ENCODE data around the gene SP7.

Gene SP7

GRCh38 chr12:53330671-53331070 lies 5.5 kb downstream of the SP7 start:
- TF ChIP-seq CTCF (conservative IDR thresholded peaks at IDR 0.05; ENCODE audit: control insufficient read depth, insufficient read depth, low read depth, low read length): no peak
- H3K4me3 ChIP-seq (ENCODE audit: control insufficient read depth, low read depth, low read length): no peak overlapping the region
- no peak for DNase-seq (ENCODE audit: low read depth)

- no peak for TF ChIP-seq CTCF (conservative IDR thresholded peaks at IDR 0.05; ENCODE audit: control insufficient read depth, insufficient read depth, low read depth, low read length)
- no peak overlapping the region for H3K4me3 ChIP-seq (ENCODE audit: control insufficient read depth, low read depth, low read length)
- DNase-seq (ENCODE audit: low read depth): no peak
These were observed 8.1 kb downstream of the SP7 start for GRCh38 chr12:53328043-53328435.

GRCh38 chr12:53327435-53328042 lies 8.6 kb downstream of the SP7 start:
- peak; percentile 30 for TF ChIP-seq CTCF (conservative IDR thresholded peaks at IDR 0.05; ENCODE audit: control insufficient read depth, insufficient read depth, low read depth, low read length)
- DNase-seq (ENCODE audit: low read depth): peak; percentile 34
- H3K4me3 ChIP-seq (ENCODE audit: control insufficient read depth, low read depth, low read length): no peak overlapping the region

GRCh38 chr12:53326460-53327185 lies 9.5 kb downstream of the SP7 start:
- no peak overlapping the region for H3K4me3 ChIP-seq (ENCODE audit: control insufficient read depth, low read depth, low read length)
- no peak for TF ChIP-seq CTCF (conservative IDR thresholded peaks at IDR 0.05; ENCODE audit: control insufficient read depth, insufficient read depth, low read depth, low read length)
- DNase-seq (ENCODE audit: low read depth): no peak

GRCh38 chr12:53325511-53326061 lies 10.6 kb downstream of the SP7 start:
- TF ChIP-seq CTCF (conservative IDR thresholded peaks at IDR 0.05; ENCODE audit: control insufficient read depth, insufficient read depth, low read depth, low read length): no peak
- DNase-seq (ENCODE audit: low read depth): peak; percentile 6
- H3K4me3 ChIP-seq (ENCODE audit: control insufficient read depth, low read depth, low read length): peak overlapping the region; percentile 61

GRCh38 chr12:53324779-53325510 lies 11.2 kb downstream of the SP7 start:
- TF ChIP-seq CTCF (conservative IDR thresholded peaks at IDR 0.05; ENCODE audit: control insufficient read depth, insufficient read depth, low read depth, low read length): peak; percentile 50
- DNase-seq (ENCODE audit: low read depth): peak; percentile 90
- H3K4me3 ChIP-seq (ENCODE audit: control insufficient read depth, low read depth, low read length): peak overlapping the region; percentile 61

Measured in fibroblast of mammary gland (primary cell).